Measurements from ENCODE around the gene TRMT13. TPM values are rescaled to one million over a fixed set of nuclear protein-coding genes. Genes with fewer than 3 reads are reported as not detected.

The TRMT13 gene
- total and polyA plus RNA-seq, 2 of the 13 experiments (the other 11 are each of a cell fraction or from before 2014, with no cell fraction given), result 10.0 to 12.4 TPM

- TF ChIP-seq FLYWCH1 (CRISPR knock-in tag; IDR thresholded peaks at IDR 0.05) (no peak), ZNF224 (CRISPR knock-in tag; IDR thresholded peaks at IDR 0.05) (peak; percentile 76; the same call in 1 of the 2 replicates), ZSCAN29 (CRISPR knock-in tag; conservative IDR thresholded peaks at IDR 0.05) (peak; percentile 78; the same call in 1 of the 2 replicates), ZNF205 (CRISPR knock-in tag; IDR thresholded peaks at IDR 0.05) (peak; percentile 62), GATAD1 (CRISPR knock-in tag; IDR thresholded peaks at IDR 0.05) (peak; percentile 95), IKZF1 (IDR thresholded peaks at IDR 0.05) (no peak), ZNF879 (CRISPR knock-in tag; IDR thresholded peaks at IDR 0.05) (0 out of 2 replicates have a peak, but pooled peaks have one; percentile 56), NBN (conservative IDR thresholded peaks at IDR 0.05) (no peak), ZBTB21 (CRISPR knock-in tag; IDR thresholded peaks at IDR 0.05) (no peak), SNAPC4 (CRISPR knock-in tag; IDR thresholded peaks at IDR 0.05) (no peak), AGO2 (optimal IDR thresholded peaks at IDR 0.05; ENCODE audit: low read depth, low read length) (no peak), SOX6 (IDR thresholded peaks at IDR 0.05) (no peak), SOX6 (CRISPR knock-in tag; IDR thresholded peaks at IDR 0.05) (peak; percentile 46; the same call in 1 of the 2 replicates), TRIM24 (CRISPR knock-in tag; IDR thresholded peaks at IDR 0.05) (no peak), STAG1 (CRISPR knock-in tag; IDR thresholded peaks at IDR 0.05) (peak; percentile 7; the same call in 1 of the 2 replicates), ZMYM2 (CRISPR knock-in tag; IDR thresholded peaks at IDR 0.05) (0 out of 2 replicates have a peak, but pooled peaks have one; percentile 13), PAWR (CRISPR knock-in tag; IDR thresholded peaks at IDR 0.05; ENCODE audit: borderline replicate concordance) (no peak)
- TF ChIP-seq, protein P1, sequence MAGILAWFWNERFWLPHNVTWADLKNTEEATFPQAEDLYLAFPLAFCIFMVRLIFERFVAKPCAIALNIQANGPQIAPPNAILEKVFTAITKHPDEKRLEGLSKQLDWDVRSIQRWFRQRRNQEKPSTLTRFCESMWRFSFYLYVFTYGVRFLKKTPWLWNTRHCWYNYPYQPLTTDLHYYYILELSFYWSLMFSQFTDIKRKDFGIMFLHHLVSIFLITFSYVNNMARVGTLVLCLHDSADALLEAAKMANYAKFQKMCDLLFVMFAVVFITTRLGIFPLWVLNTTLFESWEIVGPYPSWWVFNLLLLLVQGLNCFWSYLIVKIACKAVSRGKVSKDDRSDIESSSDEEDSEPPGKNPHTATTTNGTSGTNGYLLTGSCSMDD (CRISPR knock-in tag; IDR thresholded peaks at IDR 0.05), result no peak
- TF ChIP-seq, protein P2, sequence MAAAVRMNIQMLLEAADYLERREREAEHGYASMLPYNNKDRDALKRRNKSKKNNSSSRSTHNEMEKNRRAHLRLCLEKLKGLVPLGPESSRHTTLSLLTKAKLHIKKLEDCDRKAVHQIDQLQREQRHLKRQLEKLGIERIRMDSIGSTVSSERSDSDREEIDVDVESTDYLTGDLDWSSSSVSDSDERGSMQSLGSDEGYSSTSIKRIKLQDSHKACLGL (CRISPR knock-in tag; IDR thresholded peaks at IDR 0.05), result peak; percentile 42; the same call in 1 of the 2 replicates
- TF ChIP-seq, protein P3, sequence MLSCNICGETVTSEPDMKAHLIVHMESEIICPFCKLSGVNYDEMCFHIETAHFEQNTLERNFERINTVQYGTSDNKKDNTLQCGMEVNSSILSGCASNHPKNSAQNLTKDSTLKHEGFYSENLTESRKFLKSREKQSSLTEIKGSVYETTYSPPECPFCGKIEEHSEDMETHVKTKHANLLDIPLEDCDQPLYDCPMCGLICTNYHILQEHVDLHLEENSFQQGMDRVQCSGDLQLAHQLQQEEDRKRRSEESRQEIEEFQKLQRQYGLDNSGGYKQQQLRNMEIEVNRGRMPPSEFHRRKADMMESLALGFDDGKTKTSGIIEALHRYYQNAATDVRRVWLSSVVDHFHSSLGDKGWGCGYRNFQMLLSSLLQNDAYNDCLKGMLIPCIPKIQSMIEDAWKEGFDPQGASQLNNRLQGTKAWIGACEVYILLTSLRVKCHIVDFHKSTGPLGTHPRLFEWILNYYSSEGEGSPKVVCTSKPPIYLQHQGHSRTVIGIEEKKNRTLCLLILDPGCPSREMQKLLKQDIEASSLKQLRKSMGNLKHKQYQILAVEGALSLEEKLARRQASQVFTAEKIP (CRISPR knock-in tag; IDR thresholded peaks at IDR 0.05; ENCODE audit: borderline replicate concordance), result no peak
- TF ChIP-seq, protein P4, sequence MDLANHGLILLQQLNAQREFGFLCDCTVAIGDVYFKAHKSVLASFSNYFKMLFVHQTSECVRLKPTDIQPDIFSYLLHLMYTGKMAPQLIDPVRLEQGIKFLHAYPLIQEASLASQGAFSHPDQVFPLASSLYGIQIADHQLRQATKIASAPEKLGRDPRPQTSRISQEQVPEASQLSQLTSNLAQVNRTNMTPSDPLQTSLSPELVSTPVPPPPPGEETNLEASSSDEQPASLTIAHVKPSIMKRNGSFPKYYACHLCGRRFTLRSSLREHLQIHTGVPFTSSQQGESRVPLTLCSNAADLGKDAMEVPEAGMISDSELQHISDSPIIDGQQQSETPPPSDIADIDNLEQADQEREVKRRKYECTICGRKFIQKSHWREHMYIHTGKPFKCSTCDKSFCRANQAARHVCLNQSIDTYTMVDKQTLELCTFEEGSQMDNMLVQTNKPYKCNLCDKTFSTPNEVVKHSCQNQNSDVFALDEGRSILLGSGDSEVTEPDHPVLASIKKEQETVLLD (CRISPR knock-in tag; IDR thresholded peaks at IDR 0.05; ENCODE audit: low read depth), result no peak
Observed at GRCh38 chr1:100132566-100133477, at the start of gene TRMT13, which contains the start of gene SASS6 (continued).

Measured in HepG2 (cell line).